Neural cell (in vitro differentiated cells): ENCODE measurements around the gene PCDH9.

Experiments
- EP300 ChIP-seq: fragments of 450-650 bp; conservative IDR thresholded peaks from 2 replicates; pipeline ENCODE4 v1.6.1; 2014; ENCODE audit warnings: antibody characterized with exemption, mild to moderate bottlenecking, moderate library complexity; ENCODE audit not compliant: poor library complexity, severe bottlenecking
- EZH2 ChIP-seq: fragments of 200-600, 300-800 bp; shearing (Covaris generic), sonication (generic); IDR thresholded peaks from 2 replicates; pipeline ENCODE4 v1.6.1; 2014; ENCODE audit warnings: antibody characterized with exemption, low read length, borderline replicate concordance, mild to moderate bottlenecking; ENCODE audit not compliant: insufficient read depth, poor library complexity, severe bottlenecking
- MXI1 ChIP-seq: fragments of 450-650 bp; conservative IDR thresholded peaks from 2 replicates; pipeline ENCODE4 v1.6.1; 2014; ENCODE audit warnings: antibody characterized with exemption, mild to moderate bottlenecking; ENCODE audit not compliant: poor library complexity, severe bottlenecking
- POLR2AphosphoS5 ChIP-seq: IDR thresholded peaks from 2 replicates; pipeline ENCODE4 v1.6.1; 2012
- RAD21 ChIP-seq: fragments of 450-650 bp; conservative IDR thresholded peaks from 2 replicates; pipeline ENCODE4 v1.6.1; 2014; ENCODE audit warnings: antibody characterized with exemption, mild to moderate bottlenecking, moderate library complexity
- SMC3 ChIP-seq: fragments of 450-650 bp; conservative IDR thresholded peaks from 2 replicates; pipeline ENCODE4 v1.6.1; 2014; ENCODE audit warnings: antibody characterized with exemption, mild to moderate bottlenecking, moderate library complexity; ENCODE audit not compliant: poor library complexity
- TAF1 ChIP-seq: IDR thresholded peaks from 2 replicates; pipeline ENCODE4 v1.6.1; 2012; ENCODE audit warnings: low read depth
- TF ChIP-seq, protein P1 (sequence below): fragments of 450-650 bp; IDR thresholded peaks from 2 replicates; pipeline ENCODE4 v1.5.1; 2014; ENCODE audit warnings: antibody characterized with exemption, mild to moderate bottlenecking, moderate library complexity; ENCODE audit not compliant: poor library complexity, severe bottlenecking
- TF ChIP-seq, protein P2 (sequence below): IDR thresholded peaks from 2 replicates; pipeline ENCODE4 v1.6.1; 2012; ENCODE audit warnings: borderline replicate concordance

DNA sequence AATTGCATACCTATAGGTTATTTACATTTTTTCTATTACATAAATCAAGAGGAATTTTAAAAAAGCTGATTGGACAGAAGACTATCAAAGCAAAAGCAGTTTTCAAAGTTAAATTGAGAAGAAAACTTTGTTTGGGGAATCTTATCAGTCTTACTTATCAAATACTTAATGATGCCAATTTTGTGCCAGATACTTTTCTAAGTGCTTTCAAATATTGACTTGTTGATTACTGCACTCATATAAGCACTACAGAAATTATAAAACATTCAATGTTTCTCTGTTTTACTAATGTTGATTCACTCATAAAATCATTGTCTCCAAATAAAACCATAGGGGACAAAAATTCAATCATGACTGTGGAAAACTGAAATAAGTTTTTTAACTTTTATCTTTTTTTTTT, 36.2 kb downstream of the PCDH9 start:
- TF ChIP-seq TAF1, result no peak
- TF ChIP-seq, protein P1, sequence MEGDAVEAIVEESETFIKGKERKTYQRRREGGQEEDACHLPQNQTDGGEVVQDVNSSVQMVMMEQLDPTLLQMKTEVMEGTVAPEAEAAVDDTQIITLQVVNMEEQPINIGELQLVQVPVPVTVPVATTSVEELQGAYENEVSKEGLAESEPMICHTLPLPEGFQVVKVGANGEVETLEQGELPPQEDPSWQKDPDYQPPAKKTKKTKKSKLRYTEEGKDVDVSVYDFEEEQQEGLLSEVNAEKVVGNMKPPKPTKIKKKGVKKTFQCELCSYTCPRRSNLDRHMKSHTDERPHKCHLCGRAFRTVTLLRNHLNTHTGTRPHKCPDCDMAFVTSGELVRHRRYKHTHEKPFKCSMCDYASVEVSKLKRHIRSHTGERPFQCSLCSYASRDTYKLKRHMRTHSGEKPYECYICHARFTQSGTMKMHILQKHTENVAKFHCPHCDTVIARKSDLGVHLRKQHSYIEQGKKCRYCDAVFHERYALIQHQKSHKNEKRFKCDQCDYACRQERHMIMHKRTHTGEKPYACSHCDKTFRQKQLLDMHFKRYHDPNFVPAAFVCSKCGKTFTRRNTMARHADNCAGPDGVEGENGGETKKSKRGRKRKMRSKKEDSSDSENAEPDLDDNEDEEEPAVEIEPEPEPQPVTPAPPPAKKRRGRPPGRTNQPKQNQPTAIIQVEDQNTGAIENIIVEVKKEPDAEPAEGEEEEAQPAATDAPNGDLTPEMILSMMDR, result no peak
- no peak for TF ChIP-seq POLR2AphosphoS5
- no peak for TF ChIP-seq EZH2
- TF ChIP-seq, protein P2, sequence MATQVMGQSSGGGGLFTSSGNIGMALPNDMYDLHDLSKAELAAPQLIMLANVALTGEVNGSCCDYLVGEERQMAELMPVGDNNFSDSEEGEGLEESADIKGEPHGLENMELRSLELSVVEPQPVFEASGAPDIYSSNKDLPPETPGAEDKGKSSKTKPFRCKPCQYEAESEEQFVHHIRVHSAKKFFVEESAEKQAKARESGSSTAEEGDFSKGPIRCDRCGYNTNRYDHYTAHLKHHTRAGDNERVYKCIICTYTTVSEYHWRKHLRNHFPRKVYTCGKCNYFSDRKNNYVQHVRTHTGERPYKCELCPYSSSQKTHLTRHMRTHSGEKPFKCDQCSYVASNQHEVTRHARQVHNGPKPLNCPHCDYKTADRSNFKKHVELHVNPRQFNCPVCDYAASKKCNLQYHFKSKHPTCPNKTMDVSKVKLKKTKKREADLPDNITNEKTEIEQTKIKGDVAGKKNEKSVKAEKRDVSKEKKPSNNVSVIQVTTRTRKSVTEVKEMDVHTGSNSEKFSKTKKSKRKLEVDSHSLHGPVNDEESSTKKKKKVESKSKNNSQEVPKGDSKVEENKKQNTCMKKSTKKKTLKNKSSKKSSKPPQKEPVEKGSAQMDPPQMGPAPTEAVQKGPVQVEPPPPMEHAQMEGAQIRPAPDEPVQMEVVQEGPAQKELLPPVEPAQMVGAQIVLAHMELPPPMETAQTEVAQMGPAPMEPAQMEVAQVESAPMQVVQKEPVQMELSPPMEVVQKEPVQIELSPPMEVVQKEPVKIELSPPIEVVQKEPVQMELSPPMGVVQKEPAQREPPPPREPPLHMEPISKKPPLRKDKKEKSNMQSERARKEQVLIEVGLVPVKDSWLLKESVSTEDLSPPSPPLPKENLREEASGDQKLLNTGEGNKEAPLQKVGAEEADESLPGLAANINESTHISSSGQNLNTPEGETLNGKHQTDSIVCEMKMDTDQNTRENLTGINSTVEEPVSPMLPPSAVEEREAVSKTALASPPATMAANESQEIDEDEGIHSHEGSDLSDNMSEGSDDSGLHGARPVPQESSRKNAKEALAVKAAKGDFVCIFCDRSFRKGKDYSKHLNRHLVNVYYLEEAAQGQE, result no peak
- no peak for TF ChIP-seq RAD21
- no peak for TF ChIP-seq MXI1
- no peak for TF ChIP-seq EP300
- TF ChIP-seq SMC3, result no peak
